Gastrocnemius medialis (tissue), 4 donors: ENCODE results near the gene SLC1A2.

ENCODE experiments used
- CTCF ChIP-seq, 5 experiments: fragments of 450-650 bp in 3 of 5; fragments of 200-600 bp in 2 of 5; sonication (generic) in 2 of 5; IDR thresholded peaks in 4 of 5; conservative IDR thresholded peaks in 1 of 5; 1 replicate in 4 of 5; 2 replicates in 1 of 5; pipeline ENCODE4 v1.5.1; 2016 to 2019; ENCODE audit warnings: antibody characterized with exemption in 5 of 5, mild to moderate bottlenecking in 3 of 5, moderate library complexity in 3 of 5
- POLR2A ChIP-seq, 2 donors: fragments of 450-650 bp; IDR thresholded peaks; one replicate each; pipeline ENCODE4 v1.6.1; 2017; ENCODE audit warnings: antibody characterized with exemption in 2 of 2, mild to moderate bottlenecking in 2 of 2, moderate library complexity in 2 of 2

DNA sequence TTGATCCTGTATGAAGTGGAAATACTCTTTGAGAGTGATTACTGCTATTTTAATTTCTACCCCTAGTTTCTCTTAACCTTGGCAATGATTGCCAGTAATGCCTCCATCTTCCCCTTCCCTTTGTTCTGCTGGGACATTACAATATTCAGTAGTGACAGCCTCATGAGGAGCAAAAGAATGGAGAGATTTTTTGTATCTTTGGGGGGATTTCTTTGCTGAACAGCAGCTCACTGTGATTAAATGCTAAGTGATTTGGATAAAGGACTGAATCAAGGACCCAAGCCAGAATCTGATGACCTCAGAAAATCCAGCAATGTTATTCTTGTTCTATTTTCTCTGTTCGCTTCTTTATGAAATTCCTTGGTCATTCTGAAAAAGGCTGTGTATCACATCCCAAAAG is 7.0 kb upstream of the SLC1A2 start:
- TF ChIP-seq CTCF (IDR thresholded peaks at IDR 0.05 in 4 of 5, conservative IDR thresholded peaks at IDR 0.05 in 1 of 5): no peak
- no peak for TF ChIP-seq POLR2A (IDR thresholded peaks at IDR 0.05)
